GM19463 (cell line): ENCODE data around the gene TICRR.

Source experiments
- ATAC-seq: cut with Tn5 transposase; IDR thresholded peaks from one replicate; pipeline ENCODE4 v1.9.1; 2021; ENCODE audit warnings: mild to moderate bottlenecking, moderate library complexity; ENCODE audit not compliant: unreplicated experiment

Gene TICRR

DNA sequence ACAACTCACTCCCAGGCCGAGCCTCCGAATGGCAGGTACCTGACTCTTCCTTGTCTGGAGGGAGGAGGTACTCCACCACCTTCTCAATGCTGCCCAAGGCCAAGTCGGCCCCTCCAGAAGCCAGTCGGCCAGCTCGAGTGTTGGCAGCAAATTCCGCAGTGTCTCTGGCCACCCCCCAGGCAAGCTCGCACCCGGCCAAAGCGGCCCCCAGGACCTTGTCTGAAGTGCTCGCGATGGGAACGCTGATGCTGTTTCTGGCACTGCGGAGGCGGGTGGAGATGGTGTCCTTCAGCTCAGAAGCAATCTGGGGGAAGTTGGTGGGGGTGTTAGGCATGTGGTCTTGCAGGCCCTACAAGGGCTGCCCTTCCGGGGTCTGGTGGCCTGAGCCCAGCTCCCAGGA lies 94.7 kb downstream of the TICRR start:
- no peak for ATAC-seq

DNA sequence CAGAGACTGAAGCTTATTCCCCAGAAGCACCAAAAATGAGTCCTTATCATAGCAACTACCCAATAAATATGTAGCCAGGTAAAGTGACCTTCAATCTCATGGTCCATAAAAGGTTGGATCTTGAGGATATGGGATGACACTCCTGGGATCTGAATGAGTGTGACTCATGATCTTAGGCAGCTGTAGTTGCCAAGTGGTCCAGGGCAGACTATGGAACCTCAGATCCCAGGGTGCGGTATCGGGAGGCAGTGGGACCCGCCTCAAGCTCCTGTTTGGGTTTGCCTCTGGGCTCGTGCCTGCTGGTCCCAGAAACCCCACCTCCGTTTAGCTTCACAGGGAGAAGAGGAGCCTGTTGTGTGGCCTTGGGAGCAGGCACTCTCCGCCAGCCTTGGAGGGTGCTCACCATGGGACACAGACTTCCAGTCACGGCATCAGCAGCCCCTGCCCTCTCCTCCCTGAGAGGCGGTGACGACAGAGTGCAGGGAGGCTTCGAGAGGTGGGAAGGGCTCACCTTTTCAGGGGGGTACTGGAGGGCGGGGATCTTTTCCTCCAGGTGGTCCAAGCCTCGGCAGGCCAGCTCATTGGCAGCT lies 95.8 kb downstream of the TICRR start:
- no peak for ATAC-seq

DNA sequence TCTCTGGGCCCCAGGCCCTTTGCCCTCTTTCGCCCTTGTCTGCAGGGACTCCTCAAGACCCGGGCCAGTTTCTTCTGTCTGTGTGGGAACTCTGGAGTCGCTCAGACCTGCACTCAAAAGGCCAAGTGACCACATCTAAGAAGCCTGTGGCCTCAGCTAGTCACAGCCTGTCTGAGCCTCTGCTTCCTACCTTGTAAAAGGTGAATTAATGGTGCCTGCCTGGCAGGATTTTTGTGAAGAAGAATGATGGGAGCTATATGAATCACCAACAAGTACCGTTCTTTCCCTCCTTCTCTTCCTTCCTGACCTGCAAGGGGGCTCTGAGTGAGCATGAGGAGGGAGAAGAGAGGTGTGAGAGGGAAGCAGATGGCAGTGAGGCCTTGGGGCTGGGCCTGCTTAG lies 96.4 kb downstream of the TICRR start:
- no peak for ATAC-seq

DNA sequence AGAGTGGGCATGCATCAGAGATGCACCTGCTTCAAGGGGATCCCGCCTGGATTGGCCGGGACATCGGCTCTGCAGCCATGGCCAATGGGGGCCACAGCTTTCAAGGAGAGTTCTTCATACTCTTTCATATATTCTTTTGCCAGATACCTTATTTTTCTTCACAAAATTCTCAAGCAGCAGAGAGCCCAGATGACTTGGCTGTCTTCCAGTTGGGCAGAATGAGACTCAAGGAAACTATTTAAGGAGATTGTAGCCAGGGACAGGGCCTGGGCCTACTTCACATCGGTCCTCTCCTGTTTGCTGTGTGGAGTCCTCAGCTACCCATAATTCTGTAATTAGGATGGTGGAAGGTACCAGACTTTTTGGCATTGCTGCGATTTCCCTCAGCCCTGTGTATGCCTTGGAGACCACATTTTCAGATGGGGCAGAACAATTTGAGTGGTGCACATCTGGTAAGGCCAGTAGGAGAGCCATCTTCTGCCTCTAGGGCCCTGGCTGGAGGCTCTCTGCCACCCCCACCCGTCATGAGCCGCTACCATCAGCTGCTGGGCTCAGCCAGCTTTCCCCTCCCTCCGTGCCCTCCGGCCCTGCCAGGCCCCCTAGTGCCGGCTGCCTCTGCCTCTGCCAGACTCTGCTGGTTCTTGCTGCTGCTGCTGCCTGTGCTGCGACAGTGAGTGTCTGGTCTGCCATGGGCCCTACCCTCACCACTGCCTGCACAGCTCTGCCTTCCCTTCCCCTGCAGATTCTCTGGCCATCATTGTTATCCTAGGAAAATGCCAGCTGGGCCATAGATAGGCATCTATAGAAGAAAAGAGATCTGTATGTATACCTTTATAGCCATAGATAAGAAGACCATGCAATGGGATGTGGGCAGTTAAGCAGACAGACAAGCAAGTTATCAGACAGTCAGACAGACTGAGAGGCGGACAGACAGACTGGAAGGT lies 97.2 kb downstream of the TICRR start:
- ATAC-seq = no peak

DNA sequence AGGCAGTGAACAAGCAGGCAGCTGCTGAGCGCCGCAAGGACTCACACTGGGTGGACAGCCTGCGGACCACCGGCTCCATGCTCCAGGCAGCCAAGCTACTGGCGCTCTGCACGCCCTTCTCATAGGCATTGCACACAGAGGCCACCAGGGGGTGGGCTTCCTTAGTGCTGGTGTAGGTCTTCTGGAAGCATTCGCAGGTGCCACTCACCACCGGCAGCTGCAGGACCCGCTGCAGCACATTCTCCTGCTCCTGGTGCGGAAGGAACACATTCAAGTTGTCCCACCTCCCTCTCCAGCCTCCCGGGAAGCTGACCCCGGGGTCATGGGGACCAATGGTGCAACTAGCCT lies 97.9 kb downstream of the TICRR start:
- ATAC-seq = no peak

DNA sequence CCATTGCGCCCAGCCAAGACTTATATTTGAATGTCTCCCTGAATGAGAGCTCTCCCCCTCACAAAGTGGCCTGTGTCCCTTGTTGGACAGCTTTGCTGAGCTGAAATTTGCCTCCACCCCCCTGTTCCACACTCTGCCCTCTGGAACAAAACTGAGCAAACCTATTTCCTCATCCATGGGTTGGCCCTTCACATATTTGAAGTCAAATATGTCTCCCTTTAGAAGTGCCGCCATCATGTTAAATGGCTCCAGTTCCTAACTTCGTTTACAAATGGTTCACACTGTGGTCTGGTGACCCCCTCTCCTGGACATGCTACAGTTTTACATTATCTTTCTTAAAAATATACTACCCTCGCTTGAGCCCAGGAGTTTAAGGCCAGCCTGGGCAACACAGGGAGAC lies 99.3 kb downstream of the TICRR start:
- no peak for ATAC-seq

DNA sequence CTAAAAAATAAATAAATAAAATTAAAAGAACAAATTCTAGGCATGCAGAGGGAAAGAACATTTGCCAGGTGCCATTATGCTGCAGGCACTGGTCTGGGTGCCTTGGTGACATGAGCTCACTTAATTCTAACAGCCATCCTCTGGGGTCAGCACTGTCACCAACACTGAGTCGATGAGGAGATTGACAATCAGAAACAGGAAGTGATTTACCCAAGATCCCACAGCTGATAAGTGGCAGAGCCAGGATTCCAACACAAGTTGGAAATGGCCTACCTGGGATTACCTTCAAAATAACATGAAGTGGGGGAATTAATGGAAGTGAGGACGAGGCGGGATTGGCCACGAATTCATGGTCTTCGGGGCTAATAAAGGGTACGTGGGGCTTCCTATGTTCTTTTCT lies 100.3 kb downstream of the TICRR start:
- no peak for ATAC-seq

DNA sequence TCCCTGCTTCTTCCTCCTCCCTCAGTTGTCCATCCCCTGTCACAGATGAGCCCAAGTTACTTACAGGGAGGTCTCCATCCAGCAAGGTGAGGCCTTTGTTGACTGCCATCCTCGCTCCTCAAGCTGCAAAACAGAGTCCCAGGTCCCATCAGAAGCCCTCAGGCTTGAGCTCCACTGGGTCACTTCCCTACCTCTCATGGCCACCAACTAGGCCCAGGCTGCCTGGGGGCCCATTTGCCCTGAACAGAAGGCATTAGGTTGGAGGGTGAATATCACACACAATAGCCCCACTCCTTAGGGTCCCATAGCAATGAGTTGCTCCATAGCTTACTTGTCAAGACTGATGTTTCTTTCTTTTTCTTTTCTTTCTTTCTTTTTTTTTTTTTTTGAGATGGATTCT lies 102.1 kb downstream of the TICRR start:
- ATAC-seq = no peak
